ENCODE measurements around the gene CPXM1.

CPXM1 gene

DNA sequence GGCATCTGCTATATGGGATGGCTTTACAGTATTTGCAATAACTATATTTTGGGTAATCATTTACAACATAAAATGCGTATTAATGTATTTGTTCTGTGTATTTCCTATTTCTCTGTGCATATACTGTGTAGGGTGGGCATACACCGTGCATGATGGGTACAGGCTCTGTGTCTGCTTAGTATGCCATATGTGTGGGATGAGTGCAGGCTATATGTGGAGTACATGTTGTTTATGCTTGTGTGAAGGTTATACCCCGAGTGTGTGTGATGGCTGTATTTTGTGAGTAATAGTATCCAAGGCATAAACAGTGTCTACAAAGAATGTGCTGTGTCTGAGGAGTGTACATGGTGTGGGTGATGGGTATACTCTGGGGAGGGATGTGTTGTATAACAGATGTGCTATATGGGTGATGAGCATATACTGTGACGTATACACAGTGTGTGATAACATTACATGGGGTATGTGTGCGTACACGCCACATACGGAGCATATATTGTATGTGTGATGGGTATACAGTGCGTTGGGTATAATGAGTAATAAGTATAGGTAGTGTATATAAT is 52.7 kb downstream of the CPXM1 start:
- H3K4me3 ChIP-seq (ENCODE audit: low read depth, low read length) = no peak overlapping the region
- CTCF ChIA-PET = no interaction called here
- TF ChIP-seq, protein P1, sequence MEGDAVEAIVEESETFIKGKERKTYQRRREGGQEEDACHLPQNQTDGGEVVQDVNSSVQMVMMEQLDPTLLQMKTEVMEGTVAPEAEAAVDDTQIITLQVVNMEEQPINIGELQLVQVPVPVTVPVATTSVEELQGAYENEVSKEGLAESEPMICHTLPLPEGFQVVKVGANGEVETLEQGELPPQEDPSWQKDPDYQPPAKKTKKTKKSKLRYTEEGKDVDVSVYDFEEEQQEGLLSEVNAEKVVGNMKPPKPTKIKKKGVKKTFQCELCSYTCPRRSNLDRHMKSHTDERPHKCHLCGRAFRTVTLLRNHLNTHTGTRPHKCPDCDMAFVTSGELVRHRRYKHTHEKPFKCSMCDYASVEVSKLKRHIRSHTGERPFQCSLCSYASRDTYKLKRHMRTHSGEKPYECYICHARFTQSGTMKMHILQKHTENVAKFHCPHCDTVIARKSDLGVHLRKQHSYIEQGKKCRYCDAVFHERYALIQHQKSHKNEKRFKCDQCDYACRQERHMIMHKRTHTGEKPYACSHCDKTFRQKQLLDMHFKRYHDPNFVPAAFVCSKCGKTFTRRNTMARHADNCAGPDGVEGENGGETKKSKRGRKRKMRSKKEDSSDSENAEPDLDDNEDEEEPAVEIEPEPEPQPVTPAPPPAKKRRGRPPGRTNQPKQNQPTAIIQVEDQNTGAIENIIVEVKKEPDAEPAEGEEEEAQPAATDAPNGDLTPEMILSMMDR (IDR thresholded peaks at IDR 0.05; ENCODE audit: insufficient read depth, low read length, missing control alignments) = no peak
- DNase-seq (ENCODE audit: low read depth, low spot score) = no peak
- POLR2A ChIA-PET = no interaction called here

DNA sequence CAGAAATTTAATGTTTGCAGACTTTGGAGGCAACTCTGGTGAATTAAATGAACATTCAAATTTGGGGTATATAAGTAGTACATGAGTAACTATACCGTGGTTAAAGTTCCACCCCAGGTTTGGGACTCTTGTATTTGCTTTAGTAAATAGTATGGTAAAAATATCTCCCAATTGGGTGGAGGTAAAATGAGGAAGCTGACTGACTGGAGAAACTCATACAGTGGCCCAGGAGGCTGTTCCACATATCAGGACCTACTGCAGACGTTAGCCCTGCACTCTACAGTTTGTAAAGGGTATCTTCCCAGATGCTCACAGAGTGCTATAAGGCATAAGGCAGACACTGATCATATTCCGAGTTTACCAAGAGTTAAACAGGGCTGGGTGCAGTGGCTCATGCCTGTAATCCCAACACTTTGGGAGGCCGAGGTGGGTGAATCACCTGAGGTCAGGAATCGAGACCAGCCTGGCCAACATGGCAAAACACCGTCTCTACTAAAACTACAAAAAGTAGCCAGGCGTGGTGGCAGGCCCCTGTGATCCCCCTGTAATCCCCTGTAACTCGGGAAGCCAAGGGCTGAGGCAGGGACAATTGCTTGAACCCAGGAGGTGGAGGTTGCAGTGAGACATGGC is 53.7 kb downstream of the CPXM1 start:
- ChIA-PET CTCF (no interaction called here), POLR2A (no interaction called here)
- no peak overlapping the region for H3K4me3 ChIP-seq (ENCODE audit: low read depth, low read length)
- TF ChIP-seq, protein P1 (IDR thresholded peaks at IDR 0.05; ENCODE audit: insufficient read depth, low read length, missing control alignments) = no peak
- no peak for DNase-seq (ENCODE audit: low read depth, low spot score)

DNA sequence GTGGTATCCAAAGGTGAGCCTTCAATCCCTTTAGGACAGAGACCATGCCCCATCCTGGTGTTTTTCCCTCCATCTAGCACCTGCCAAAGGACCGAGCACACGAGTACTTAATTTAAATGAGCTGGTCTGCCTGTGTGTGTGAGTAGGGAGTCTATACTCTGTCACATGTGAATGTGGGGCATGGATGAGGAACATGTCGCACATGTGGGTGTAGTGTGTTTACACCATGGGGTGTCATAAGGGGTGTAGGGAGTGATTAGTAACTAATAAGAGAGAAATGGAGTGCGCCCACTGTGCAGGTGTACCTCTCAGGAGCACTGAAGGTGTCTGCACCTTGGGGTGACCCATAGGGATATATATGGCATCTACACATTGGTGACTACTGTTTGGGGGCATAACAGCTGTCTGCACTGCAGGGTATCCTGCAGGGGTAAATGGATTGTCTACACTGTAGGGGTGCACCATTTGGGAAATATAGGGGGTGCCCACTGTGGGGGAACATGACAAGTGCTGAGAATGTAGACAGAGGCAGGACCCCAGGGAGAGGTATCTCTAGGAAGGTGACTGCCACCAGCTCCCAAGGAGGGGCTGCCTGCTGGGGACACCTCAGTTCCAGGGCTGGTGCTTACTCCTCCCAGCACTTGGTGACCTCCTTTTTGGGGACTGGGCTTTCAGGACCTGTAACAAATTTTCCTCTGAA is 54.3 kb downstream of the CPXM1 start:
- no peak overlapping the region for H3K4me3 ChIP-seq (ENCODE audit: low read depth, low read length)
- no peak for DNase-seq (ENCODE audit: low read depth, low spot score)
- CTCF ChIA-PET = no interaction called here
- POLR2A ChIA-PET = no interaction called here
- TF ChIP-seq, protein P1 (IDR thresholded peaks at IDR 0.05; ENCODE audit: insufficient read depth, low read length, missing control alignments) = no peak

DNA sequence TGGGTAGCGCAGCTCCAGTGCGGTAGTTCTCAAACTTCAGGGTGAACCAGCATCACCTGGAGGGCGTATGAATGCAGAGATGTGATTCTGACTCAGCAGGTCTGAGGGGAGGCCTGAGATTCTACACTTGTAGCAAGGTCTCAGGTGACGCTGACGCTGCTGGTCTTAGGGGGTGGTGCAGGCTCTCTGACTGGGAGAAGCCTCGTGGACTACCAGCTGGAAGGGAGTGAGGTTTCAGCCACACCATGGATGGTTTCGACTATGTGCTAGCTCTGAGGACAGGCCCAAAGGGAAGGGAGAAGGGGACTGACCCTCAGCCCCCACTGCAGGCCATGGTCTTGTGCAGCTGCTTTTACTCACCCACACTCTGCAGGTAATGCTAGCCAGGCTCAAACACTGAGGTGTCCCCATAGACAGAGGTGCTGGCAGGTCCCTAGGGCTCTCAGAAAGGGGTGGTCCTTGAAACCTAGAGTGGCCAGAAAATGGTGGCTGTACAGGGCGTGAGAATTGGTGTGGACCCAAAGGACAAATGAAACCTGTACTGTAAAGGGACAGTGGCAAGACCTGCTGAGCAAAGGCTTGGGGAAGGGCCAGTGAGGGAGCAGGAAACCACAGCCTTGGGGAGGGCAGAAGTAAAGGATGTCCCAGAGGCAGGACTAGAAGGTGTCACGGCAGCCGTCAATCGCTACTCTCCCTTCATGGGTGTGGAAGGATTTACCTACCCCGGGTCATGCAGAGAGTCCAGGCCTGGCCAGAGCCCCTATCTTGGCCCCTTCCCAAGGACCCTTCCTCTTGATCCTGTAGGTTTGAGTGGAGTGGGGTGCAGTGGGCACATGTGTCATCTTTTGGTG is 55.1 kb downstream of the CPXM1 start:
- H3K4me3 ChIP-seq (ENCODE audit: low read depth, low read length) = no peak overlapping the region
- TF ChIP-seq, protein P1 (IDR thresholded peaks at IDR 0.05; ENCODE audit: insufficient read depth, low read length, missing control alignments) = no peak
- DNase-seq (ENCODE audit: low read depth, low spot score) = no peak
- POLR2A ChIA-PET = no interaction called here
- CTCF ChIA-PET = interaction anchor here (0.9 to 6.3 kb wide), 9 partner anchors 9 to 135 kb away, joined by 3 to 77 read pairs (median 5); no protein-coding TSS in a partner anchor
